ENCODE data around the gene OR10J5. TPM values are rescaled to one million over a fixed set of nuclear protein-coding genes. Genes with fewer than 3 reads are reported as not detected.

The OR10J5 gene
- total RNA-seq, 1 donor from 2014 or later: not detected

Other genes starting within 250 kb of the OR10J5 start
- gene FCER1A, start 233.7 kb downstream of the OR10J5 start, total RNA-seq: 0.47 TPM
- gene OR10J4, start 103.8 kb downstream of the OR10J5 start, total RNA-seq: not detected
- gene OR10J1, start 96.3 kb downstream of the OR10J5 start, total RNA-seq: not detected
- gene APCS, start 51.8 kb upstream of the OR10J5 start, total RNA-seq: not detected
- gene CRP, start 178.6 kb upstream of the OR10J5 start, total RNA-seq: 0.31 TPM
- gene DUSP23, start 245.0 kb upstream of the OR10J5 start, total RNA-seq: 21.4 TPM